IMR-90 (cell line): Measurements from ENCODE around the gene RBBP8NL. TPM values are rescaled to one million over a fixed set of nuclear protein-coding genes. Genes with fewer than 3 reads are reported as not detected.

ENCODE experiments used
- ATAC-seq: fragments of 200-7000 bp; cut with Tn5 transposase; 2 replicates; pipeline ENCODE4 v1.9.1; 2020; ENCODE audit warnings: low read depth, mild to moderate bottlenecking, moderate library complexity
- BruUV-seq: library from RNA; stranded (reverse); fragments of 400-500 nt; replicated peaks from 2 replicates; lab custom pipeline; 2021; lab: Mats Ljungman, UMichigan
- CTCF ChIA-PET: fragments of 300-600 bp; formaldehyde crosslinking; extraction: SDS; loops from one replicate; lab custom pipeline; 2021; ENCODE audit warnings: antibody characterized with exemption; lab: Yijun Ruan, JAX
- POLR2A ChIA-PET: fragments of 300-600 bp; sonication (Branson Sonifier 250); formaldehyde crosslinking; loops from one replicate; lab custom pipeline; 2022; ENCODE audit warnings: antibody characterized with exemption; ENCODE audit not compliant: unreplicated experiment; lab: Charles Lee
- DNase-seq: peaks from one replicate; pipeline ENCODE4 v3.0.0; 2013
- H2AFZ ChIP-seq: replicated peaks from 2 replicates; pipeline ENCODE3; 2013; ENCODE audit warnings: low read length, mild to moderate bottlenecking; ENCODE audit not compliant: poor library complexity
- H2AK5ac ChIP-seq: 2 replicates; pipeline ENCODE4 v1.6.1; 2013; ENCODE audit warnings: low read depth, low read length, inconsistent platforms
- H2AK9ac ChIP-seq: replicated peaks from 2 replicates; pipeline ENCODE3; 2013; ENCODE audit warnings: mild to moderate bottlenecking, low read depth, low read length, moderate library complexity; ENCODE audit not compliant: poor library complexity
- H2BK120ac ChIP-seq: 2 replicates; pipeline ENCODE4 v1.6.1; 2013; ENCODE audit warnings: low read depth, low read length, inconsistent platforms
- H2BK15ac ChIP-seq: 3 replicates; pipeline ENCODE4 v1.6.1; 2013; ENCODE audit warnings: low read depth, low read length, inconsistent platforms
- H2BK20ac ChIP-seq: 2 replicates; pipeline ENCODE4 v1.6.1; 2013; ENCODE audit warnings: low read depth, mild to moderate bottlenecking, inconsistent platforms, low read length, moderate library complexity
- H2BK5ac ChIP-seq: 2 replicates; pipeline ENCODE4 v1.6.1; 2013; ENCODE audit warnings: mild to moderate bottlenecking, low read depth, low read length, inconsistent platforms; ENCODE audit not compliant: poor library complexity, severe bottlenecking
- H3K14ac ChIP-seq: replicated peaks from 2 replicates; pipeline ENCODE4 v1.6.1; 2013; ENCODE audit warnings: low read depth, low read length, inconsistent platforms
- H3K18ac ChIP-seq: 2 replicates; pipeline ENCODE4 v1.6.1; 2013; ENCODE audit warnings: low read depth, low read length, control low read depth
- H3K23ac ChIP-seq: 2 replicates; pipeline ENCODE4 v1.6.1; 2013; ENCODE audit warnings: low read depth, low read length, inconsistent platforms
- H3K27ac ChIP-seq: 2 replicates; pipeline ENCODE4 v1.5.1; 2013; ENCODE audit warnings: mild to moderate bottlenecking, control low read depth, low read length; ENCODE audit not compliant: insufficient read depth
- H3K27me3 ChIP-seq: 2 replicates; pipeline ENCODE4 v1.6.1; 2013; ENCODE audit warnings: low read length; ENCODE audit not compliant: control insufficient read depth, insufficient read depth
- H3K36me3 ChIP-seq: 2 replicates; pipeline ENCODE4 v1.6.1; 2013; ENCODE audit warnings: low read length, mixed read lengths; ENCODE audit not compliant: control insufficient read depth, insufficient read depth
- H3K4ac ChIP-seq: 2 replicates; pipeline ENCODE4 v1.6.1; 2013; ENCODE audit warnings: low read depth, low read length, inconsistent platforms
- H3K4me1 ChIP-seq: 2 replicates; pipeline ENCODE4 v1.6.1; 2013; ENCODE audit warnings: low read length, mixed read lengths; ENCODE audit not compliant: control insufficient read depth, insufficient read depth
- H3K4me2 ChIP-seq: 2 replicates; pipeline ENCODE4 v1.6.1; 2013; ENCODE audit warnings: low read depth, mild to moderate bottlenecking, control low read depth, low read length, moderate library complexity
- H3K4me3 ChIP-seq: 2 replicates; pipeline ENCODE4 v1.5.1; 2013; ENCODE audit warnings: low read depth, mild to moderate bottlenecking, control low read depth, low read length, moderate library complexity; ENCODE audit not compliant: insufficient read depth
- H3K56ac ChIP-seq: 2 replicates; pipeline ENCODE4 v1.6.1; 2013; ENCODE audit warnings: low read length, inconsistent platforms; ENCODE audit not compliant: insufficient read depth; ENCODE audit errors: extremely low read depth
- H3K79me1 ChIP-seq, 2 experiments: 2 replicates each; pipeline ENCODE4 v1.6.1; 2013; ENCODE audit warnings: low read length in 2 of 2, inconsistent platforms in 1 of 2, low read depth in 1 of 2
- H3K9ac ChIP-seq: 2 replicates; pipeline ENCODE4 v1.6.1; 2013; ENCODE audit warnings: low read depth, low read length, control low read depth
- H3K9me1 ChIP-seq: 2 replicates; pipeline ENCODE4 v1.6.1; 2013; ENCODE audit warnings: low read length, inconsistent platforms; ENCODE audit not compliant: insufficient read depth
- H3K9me3 ChIP-seq: 2 replicates; pipeline ENCODE4 v1.6.1; 2013; ENCODE audit warnings: low read length; ENCODE audit not compliant: control insufficient read depth, insufficient read depth
- H4K20me1 ChIP-seq: 2 replicates; pipeline ENCODE4 v1.6.1; 2013; ENCODE audit warnings: low read length, inconsistent platforms; ENCODE audit not compliant: insufficient read depth
- H4K5ac ChIP-seq: 2 replicates; pipeline ENCODE4 v1.6.1; 2013; ENCODE audit warnings: mild to moderate bottlenecking, low read depth, low read length, control low read depth
- H4K8ac ChIP-seq, 2 experiments: 2 replicates each; pipeline ENCODE4 v1.6.1; 2013; ENCODE audit warnings: low read depth in 2 of 2, low read length in 2 of 2, control low read depth in 1 of 2, inconsistent platforms in 1 of 2
- H4K91ac ChIP-seq: 2 replicates; pipeline ENCODE4 v1.6.1; 2013; ENCODE audit warnings: low read depth, low read length, inconsistent platforms; ENCODE audit not compliant: insufficient read depth
- BHLHE40 ChIP-seq: fragments of 150-350 bp; IDR thresholded peaks from 2 replicates; pipeline ENCODE4 v1.6.1; 2016; ENCODE audit warnings: mild to moderate bottlenecking, low read depth, low read length
- CEBPB ChIP-seq: IDR thresholded peaks from 2 replicates; pipeline ENCODE4 v1.6.1; 2012; ENCODE audit warnings: low read depth, low read length, improper control_type of control experiment
- CHD1 ChIP-seq: IDR thresholded peaks from 2 replicates; pipeline ENCODE4 v1.6.1; 2012; ENCODE audit warnings: low read depth, low read length, improper control_type of control experiment
- CTCF ChIP-seq: conservative IDR thresholded peaks from 2 replicates; pipeline ENCODE4 v1.5.1; 2012; ENCODE audit warnings: mild to moderate bottlenecking, low read depth, low read length, improper control_type of control experiment
- ELK1 ChIP-seq: fragments of 150-350 bp; IDR thresholded peaks from 2 replicates; pipeline ENCODE4 v1.6.1; 2016; ENCODE audit warnings: low read depth, mild to moderate bottlenecking, low read length, moderate library complexity, borderline replicate concordance
- MAFK ChIP-seq: IDR thresholded peaks from 2 replicates; pipeline ENCODE4 v1.6.1; 2012; ENCODE audit warnings: low read depth, low read length, improper control_type of control experiment
- MAZ ChIP-seq: IDR thresholded peaks from 2 replicates; pipeline ENCODE4 v1.6.1; 2012; ENCODE audit warnings: low read depth, mild to moderate bottlenecking, low read length, improper control_type of control experiment, moderate library complexity, borderline replicate concordance
- MXI1 ChIP-seq: IDR thresholded peaks from 2 replicates; pipeline ENCODE4 v1.6.1; 2012; ENCODE audit warnings: low read depth, mild to moderate bottlenecking, low read length, moderate library complexity, borderline replicate concordance
- POLR2A ChIP-seq: IDR thresholded peaks from 2 replicates; pipeline ENCODE4 v1.6.1; 2012; ENCODE audit warnings: mild to moderate bottlenecking, low read depth, low read length
- RAD21 ChIP-seq: IDR thresholded peaks from 2 replicates; pipeline ENCODE4 v1.6.1; 2012; ENCODE audit warnings: low read length, improper control_type of control experiment
- RFX5 ChIP-seq: IDR thresholded peaks from 2 replicates; pipeline ENCODE4 v1.8.0; 2012; ENCODE audit warnings: low read depth, mild to moderate bottlenecking, low read length, moderate library complexity
- SMC3 ChIP-seq: fragments of 150-350 bp; IDR thresholded peaks from 2 replicates; pipeline ENCODE4 v1.6.1; 2016; ENCODE audit warnings: low read depth, mild to moderate bottlenecking, antibody characterized with exemption, low read length, moderate library complexity
- WGBS, 2 experiments: methylation state at CpG; one replicate each; pipeline versions ENCODE4 v1.1.5 to v1.1.7; 2013; ENCODE audit warnings: missing lambda C conversion rate in 2 of 2; ENCODE audit not compliant: insufficient read length in 1 of 2; ENCODE audit errors: extremely low coverage in 2 of 2; 5-methylcytosine and 5-hydroxymethylcytosine counted together
- dilution Hi-C: fragments of 300-500 bp; cut with HindIII; formaldehyde crosslinking; loops from one replicate; pipeline ENCODE4 v1.14.3; 2018; ENCODE audit warnings: low sequenced_read_pairs; ENCODE audit not compliant: unreplicated experiment
- in situ Hi-C: fragments of 300-500 bp; cut with MboI; formaldehyde crosslinking; loops from 3 replicates; pipeline ENCODE4 v1.14.3; 2019; ENCODE audit warnings: low sequenced_read_pairs, inconsistent platforms, mixed read lengths
- intact Hi-C: fragments of 100-400 bp; cut with micrococcal nuclease; formaldehyde crosslinking; loops from 2 replicates; pipeline ENCODE4 v1.10.0; 2022
- polyA plus RNA-seq, 3 experiments: library from polyadenylated mRNA; depleted of rRNA; stranded (reverse); fragments of >200 nt; gene quantifications; 2 replicates each; pipeline ENCODE4 v1.2.3, GENCODE V29; 2012; ENCODE audit warnings: low replicate concordance in 1 of 3
- total RNA-seq: library from RNA; depleted of rRNA; stranded (reverse); fragments of >200 nt; gene quantifications from 2 replicates; pipeline ENCODE4 v1.2.3, GENCODE V29; 2012

The RBBP8NL gene
- total and polyA plus RNA-seq, 2 of the 4 experiments (the other 2 are of a cell fraction) = not detected

GRCh38 chr20:62409931-62410745 is 17.2 kb downstream of the RBBP8NL start (continued):
- no peak for TF ChIP-seq MAFK

GRCh38 chr20:62409086-62409853 is 18.1 kb downstream of the RBBP8NL start:
- in situ Hi-C loops = no loop called here
- intact Hi-C loops = no loop called here
- TF ChIP-seq BHLHE40 = no peak
- no peak for TF ChIP-seq MXI1
- TF ChIP-seq SMC3 = no peak
- no peak for TF ChIP-seq RFX5
- TF ChIP-seq CEBPB = no peak
- TF ChIP-seq MAZ = no peak
- TF ChIP-seq POLR2A = no peak
- TF ChIP-seq ELK1 = no peak
- no peak for TF ChIP-seq CHD1
- no peak for TF ChIP-seq RAD21
- TF ChIP-seq CTCF = no peak

More at GRCh38 chr20:62409086-62409853, 18.1 kb downstream of the RBBP8NL start:
- Histone ChIP-seq H4K8ac (no peak overlapping the region), H2AK9ac (no peak overlapping the region), H4K5ac (no peak overlapping the region), H2BK20ac (no peak overlapping the region), H3K18ac (no peak overlapping the region), H2BK5ac (no peak overlapping the region), H3K36me3 (no peaks in the 10 kb centered on the region), H3K9ac (no peak overlapping the region), H3K4me3 (no peak overlapping the region), H3K79me1 (peaks cover 7 to 14% of the 10 kb centered on the region in 2 experiments; a peak in 1 of 4 replicates), H2BK120ac (no peak overlapping the region), H3K4me1 (peaks cover 6% of the 10 kb centered on the region; the same call in 1 of the 2 replicates), H2AK5ac (no peak overlapping the region), H2BK15ac (no peak overlapping the region), H4K20me1 (no peaks in the 10 kb centered on the region; the same call in 1 of the 2 replicates), H3K9me1 (no peaks in the 10 kb centered on the region), H3K4ac (no peak overlapping the region), H3K14ac (no peak overlapping the region), H2AFZ (no peak overlapping the region), H4K91ac (no peak overlapping the region), H3K56ac (no peak overlapping the region), H3K27ac (no peak overlapping the region), H3K27me3 (peaks cover 8% of the 10 kb centered on the region; the same call in 1 of the 2 replicates), H3K9me3 (no peaks in the 10 kb centered on the region), H3K23ac (no peak overlapping the region), H3K4me2 (no peak overlapping the region)
- DNase-seq = no peak
- ATAC-seq = no peak
- WGBS, 2 experiments = 77% methylated on average over 8 of the region's 12 CpGs; no CpG with 5 or more reads in 1 of the 2 experiments
- ChIA-PET POLR2A (interaction anchor here (0.6 kb wide), 1 partner anchor 10 kb away, joined by 3 read pairs; no protein-coding TSS in a partner anchor), CTCF (no interaction called here)
- dilution Hi-C loops = no loop called here
- BruUV-seq = no TSS peak
